HEK293T (cell line): Measurements from ENCODE around the gene PNPLA8.
A peak's percentile ranks its signal among the peaks of the same experiment; 100 is the strongest.

ENCODE experiments used
- CTCF ChIA-PET: fragments of 350-600 bp; formaldehyde crosslinking; extraction: SDS; loops from one replicate; lab custom pipeline; 2021; ENCODE audit warnings: antibody characterized with exemption, inconsistent platforms; lab: Yijun Ruan, JAX
- POLR2A ChIA-PET: fragments of 350-600 bp; formaldehyde crosslinking; extraction: SDS; loops from one replicate; lab custom pipeline; 2020; ENCODE audit warnings: antibody characterized with exemption, inconsistent platforms; lab: Yijun Ruan, JAX
- DNase-seq: peaks from one replicate; pipeline ENCODE4 v3.0.0; 2012; ENCODE audit warnings: mixed read lengths; ENCODE audit errors: extremely low spot score
- ARNT ChIP-seq: fragments of 450-650 bp; IDR thresholded peaks from 2 replicates; pipeline ENCODE4 v1.6.1; 2017; ENCODE audit warnings: mild to moderate bottlenecking
- BHLHE40 ChIP-seq: fragments of 450-650 bp; IDR thresholded peaks from 2 replicates; pipeline ENCODE4 v1.6.1; 2016; ENCODE audit warnings: mild to moderate bottlenecking, moderate library complexity, borderline replicate concordance
- CTBP1 ChIP-seq: fragments of 450-650 bp; IDR thresholded peaks from 2 replicates; pipeline ENCODE4 v1.6.1; 2016; ENCODE audit warnings: borderline replicate concordance
- ELF4 ChIP-seq: fragments of 450-650 bp; IDR thresholded peaks from 2 replicates; pipeline ENCODE4 v1.6.1; 2017; ENCODE audit warnings: antibody characterized with exemption
- FOXA1 ChIP-seq: fragments of 450-650 bp; IDR thresholded peaks from 2 replicates; pipeline ENCODE4 v1.6.1; 2016; ENCODE audit warnings: mild to moderate bottlenecking
- FOXK2 ChIP-seq: fragments of 450-650 bp; IDR thresholded peaks from 2 replicates; pipeline ENCODE4 v1.6.1; 2016; ENCODE audit warnings: mild to moderate bottlenecking
- FOXM1 ChIP-seq: fragments of 450-650 bp; IDR thresholded peaks from 2 replicates; pipeline ENCODE4 v1.6.1; 2017; ENCODE audit warnings: mild to moderate bottlenecking, borderline replicate concordance
- HDGF ChIP-seq: fragments of 450-650 bp; IDR thresholded peaks from 2 replicates; pipeline ENCODE4 v1.6.1; 2017; ENCODE audit warnings: antibody characterized with exemption, borderline replicate concordance
- L3MBTL2 ChIP-seq: fragments of 450-650 bp; conservative IDR thresholded peaks from 2 replicates; pipeline ENCODE4 v1.6.1; 2016; ENCODE audit warnings: mild to moderate bottlenecking
- LEF1 ChIP-seq: fragments of 450-650 bp; IDR thresholded peaks from 2 replicates; pipeline ENCODE4 v1.6.1; 2017; ENCODE audit warnings: mild to moderate bottlenecking, borderline replicate concordance
- NFRKB ChIP-seq: fragments of 450-650 bp; IDR thresholded peaks from 2 replicates; pipeline ENCODE4 v1.6.1; 2016; ENCODE audit warnings: mild to moderate bottlenecking, moderate library complexity
- PKNOX1 ChIP-seq: fragments of 450-650 bp; IDR thresholded peaks from 2 replicates; pipeline ENCODE4 v1.6.1; 2016
- SP1 ChIP-seq: fragments of 450-650 bp; IDR thresholded peaks from 2 replicates; pipeline ENCODE4 v1.6.1; 2017
- SUZ12 ChIP-seq: fragments of 450-650 bp; IDR thresholded peaks from 2 replicates; pipeline ENCODE4 v1.6.1; 2016; ENCODE audit warnings: mild to moderate bottlenecking
- TARDBP ChIP-seq: fragments of 450-650 bp; IDR thresholded peaks from 2 replicates; pipeline ENCODE4 v1.6.1; 2016
- ZNF384 ChIP-seq: fragments of 450-650 bp; IDR thresholded peaks from 2 replicates; pipeline ENCODE4 v1.6.1; 2016

Gene PNPLA8

GRCh38 chr7:108454317-108454673, 71.6 kb downstream of the PNPLA8 start:
- POLR2A ChIA-PET, result no interaction called here
- no peak for TF ChIP-seq FOXA1
- no peak for TF ChIP-seq NFRKB
- no peak for TF ChIP-seq FOXK2
- TF ChIP-seq BHLHE40, result no peak
- TF ChIP-seq ELF4, result no peak
- TF ChIP-seq L3MBTL2, result no peak
- no peak for TF ChIP-seq SUZ12
- no peak for TF ChIP-seq FOXM1
- TF ChIP-seq LEF1, result no peak
- no peak for TF ChIP-seq HDGF
- no peak for TF ChIP-seq ZNF384
- no peak for TF ChIP-seq TARDBP
- TF ChIP-seq SP1, result no peak
- TF ChIP-seq CTBP1, result no peak
- TF ChIP-seq ARNT, result no peak
- TF ChIP-seq PKNOX1, result no peak
- CTCF ChIA-PET, result interaction anchor here (0.7 to 0.9 kb wide), 2 partner anchors 14 to 250 kb away, joined by 3 to 4 read pairs; no protein-coding TSS in a partner anchor

GRCh38 chr7:108453320-108453719, 72.6 kb downstream of the PNPLA8 start:
- POLR2A ChIA-PET, result no interaction called here
- DNase-seq, result no peak
- CTCF ChIA-PET, result interaction anchor here (1.3 to 1.4 kb wide), 2 partner anchors 10 to 14 kb away, joined by 3 to 4 read pairs; no protein-coding TSS in a partner anchor
- no peak for TF ChIP-seq L3MBTL2
- no peak for TF ChIP-seq SUZ12
- TF ChIP-seq ARNT, result no peak
- TF ChIP-seq FOXK2, result no peak
- no peak for TF ChIP-seq ZNF384
- no peak for TF ChIP-seq NFRKB
- TF ChIP-seq LEF1, result no peak
- no peak for TF ChIP-seq TARDBP
- TF ChIP-seq CTBP1, result no peak
- TF ChIP-seq SP1, result no peak
- no peak for TF ChIP-seq BHLHE40
- TF ChIP-seq ELF4, result no peak
- no peak for TF ChIP-seq FOXM1
- no peak for TF ChIP-seq FOXA1
- no peak for TF ChIP-seq HDGF

More at GRCh38 chr7:108454317-108454673, 71.6 kb downstream of the PNPLA8 start:
- DNase-seq, result no peak

GRCh38 chr7:108452707-108453106, 73.2 kb downstream of the PNPLA8 start:
- POLR2A ChIA-PET, result no interaction called here
- peak; percentile 26 for DNase-seq
- TF ChIP-seq SP1 (no peak), ARNT (no peak), NFRKB (no peak), LEF1 (no peak), PKNOX1 (no peak), SUZ12 (no peak), L3MBTL2 (no peak), ELF4 (no peak), FOXK2 (no peak), TARDBP (no peak), CTBP1 (no peak), ZNF384 (no peak), FOXA1 (no peak), BHLHE40 (no peak), HDGF (no peak), FOXM1 (no peak)

GRCh38 chr7:108451296-108451848, 74.6 kb downstream of the PNPLA8 start:
- ChIA-PET POLR2A (no interaction called here), CTCF (no interaction called here)

More at GRCh38 chr7:108452707-108453106, 73.2 kb downstream of the PNPLA8 start:
- CTCF ChIA-PET, result interaction anchor here (0.6 to 1.4 kb wide), 5 partner anchors 9 to 44 kb away, joined by 3 to 4 read pairs (median 3); no protein-coding TSS in a partner anchor

GRCh38 chr7:108450160-108450559, 75.8 kb downstream of the PNPLA8 start:
- POLR2A ChIA-PET, result no interaction called here
- TF ChIP-seq CTBP1, result no peak
- CTCF ChIA-PET, result no interaction called here
- DNase-seq, result no peak

More at GRCh38 chr7:108451296-108451848, 74.6 kb downstream of the PNPLA8 start:
- DNase-seq, result no peak
- TF ChIP-seq SP1, result no peak
- TF ChIP-seq PKNOX1, result no peak
- TF ChIP-seq SUZ12, result no peak
- TF ChIP-seq FOXM1, result no peak
- no peak for TF ChIP-seq CTBP1
- no peak for TF ChIP-seq ARNT
- no peak for TF ChIP-seq FOXA1
- no peak for TF ChIP-seq ELF4
- no peak for TF ChIP-seq FOXK2
- TF ChIP-seq NFRKB, result no peak
- no peak for TF ChIP-seq ZNF384

GRCh38 chr7:108449521-108449920, 76.4 kb downstream of the PNPLA8 start:
- no peak for DNase-seq
- ChIA-PET POLR2A (no interaction called here), CTCF (interaction anchor here (1.2 kb wide), 1 partner anchor 10 kb away, joined by 3 read pairs; no protein-coding TSS in a partner anchor)
- TF ChIP-seq SP1, result no peak
- peak; percentile 66 for TF ChIP-seq PKNOX1
